Endothelial cell of umbilical vein (primary cell): ENCODE data around the gene RHBDF1. TPM values are rescaled to one million over a fixed set of nuclear protein-coding genes. Genes with fewer than 3 reads are reported as not detected.

Experiments
- BruUV-seq: library from RNA; stranded (reverse); fragments of 400-500 nt; replicated peaks from 2 replicates; lab custom pipeline; 2021; lab: Mats Ljungman, UMichigan
- CTCF ChIA-PET: fragments of 300-600, 350-600 bp; sonication (Branson Sonifier 250); formaldehyde crosslinking; loops from one replicate; lab custom pipeline; 2021; ENCODE audit warnings: antibody characterized with exemption, inconsistent platforms; lab: Charles Lee
- POLR2A ChIA-PET: fragments of 300-600, 350-600 bp; sonication (Branson Sonifier 250); formaldehyde crosslinking; loops from one replicate; lab custom pipeline; 2021; ENCODE audit warnings: antibody characterized with exemption, inconsistent platforms; lab: Charles Lee
- DNase-seq: peaks from one replicate; pipeline ENCODE4 v3.0.0-alpha.2; 2011; ENCODE audit warnings: low read depth, low spot score
- FAIRE-seq: peaks from 2 replicates; lab custom pipeline; 2011; peaks lifted over from hg19 to GRCh38; lab: Jason Lieb, UNC
- H2AFZ ChIP-seq: 2 replicates; pipeline ENCODE4 v1.6.0; 2012; ENCODE audit warnings: low read depth, low read length, control low read depth, inconsistent platforms
- H3K27ac ChIP-seq: 2 replicates; pipeline ENCODE4 v1.5.1; 2011; ENCODE audit warnings: low read depth, mild to moderate bottlenecking, control low read depth, low read length, moderate library complexity; ENCODE audit not compliant: insufficient read depth
- H3K27me3 ChIP-seq, 2 experiments: 2 replicates each; pipeline versions ENCODE4 v1.6.0 to v1.6.1; 2011; ENCODE audit warnings: low read length in 2 of 2, mixed read lengths in 1 of 2; ENCODE audit not compliant: control insufficient read depth in 2 of 2, insufficient read depth in 2 of 2
- H3K36me3 ChIP-seq, 2 experiments: 2 replicates in 1 of 2; 3 replicates in 1 of 2; pipeline ENCODE4 v1.5.1; 2011; ENCODE audit warnings: low read length in 2 of 2, mild to moderate bottlenecking in 1 of 2, moderate library complexity in 1 of 2; ENCODE audit not compliant: control insufficient read depth in 2 of 2, insufficient read depth in 2 of 2; ENCODE audit errors: extremely low read depth in 1 of 2
- H3K4me1 ChIP-seq: 3 replicates; pipeline ENCODE4 v1.5.1; 2011; ENCODE audit warnings: mild to moderate bottlenecking, low read length; ENCODE audit not compliant: control insufficient read depth, insufficient read depth; ENCODE audit errors: extremely low read depth
- H3K4me2 ChIP-seq: 2 replicates; pipeline ENCODE4 v1.6.1; 2011; ENCODE audit warnings: low read length, control low read depth, mixed read lengths; ENCODE audit not compliant: insufficient read depth
- H3K4me3 ChIP-seq, 3 experiments: fragments of 200-600 bp in 1 of 3; sonication (generic), shearing (Covaris generic) in 1 of 3; replicated peaks in 1 of 3; 2 replicates each; pipeline ENCODE4 v1.5.1; 2011 to 2016; ENCODE audit warnings: control low read depth in 3 of 3, low read length in 3 of 3, mild to moderate bottlenecking in 2 of 3, inconsistent platforms in 1 of 3, low read depth in 1 of 3, moderate library complexity in 1 of 3; ENCODE audit not compliant: insufficient read depth in 1 of 3
- H3K79me2 ChIP-seq: 2 replicates; pipeline ENCODE4 v1.6.0; 2012; ENCODE audit warnings: low read length, inconsistent platforms; ENCODE audit not compliant: control insufficient read depth, insufficient read depth
- H3K9ac ChIP-seq: replicated peaks from 2 replicates; pipeline ENCODE3; 2011; ENCODE audit warnings: low read length, control low read depth; ENCODE audit not compliant: insufficient read depth; ENCODE audit errors: extremely low read depth
- H3K9me1 ChIP-seq: replicated peaks from 3 replicates; pipeline ENCODE4 v1.6.0; 2011; ENCODE audit warnings: mild to moderate bottlenecking, low read length; ENCODE audit not compliant: control insufficient read depth, insufficient read depth; ENCODE audit errors: extremely low read depth
- H3K9me3 ChIP-seq: replicated peaks from 2 replicates; pipeline ENCODE4 v1.5.1; 2012; ENCODE audit warnings: low read length, inconsistent platforms; ENCODE audit not compliant: control insufficient read depth, insufficient read depth
- H4K20me1 ChIP-seq: replicated peaks from 2 replicates; pipeline ENCODE3; 2011; ENCODE audit warnings: mild to moderate bottlenecking, low read length; ENCODE audit not compliant: control insufficient read depth, insufficient read depth; ENCODE audit errors: extremely low read depth
- GATA2 ChIP-seq: IDR thresholded peaks from 2 replicates; pipeline ENCODE4 v1.7.0; 2011; ENCODE audit warnings: low read depth, mild to moderate bottlenecking, moderate library complexity, mixed read lengths, low read length; ENCODE audit not compliant: insufficient read length, insufficient read depth
- MYC ChIP-seq: IDR thresholded peaks from one replicate; pipeline ENCODE4 v1.6.1; 2011; ENCODE audit warnings: mild to moderate bottlenecking, low read depth, low read length
- POLR2A ChIP-seq: IDR thresholded peaks from 2 replicates; pipeline ENCODE4 v1.6.1; 2012; ENCODE audit warnings: low read depth, mild to moderate bottlenecking, control low read depth, low read length
- POLR2AphosphoS5 ChIP-seq: IDR thresholded peaks from 2 replicates; pipeline ENCODE4 v1.6.1; 2012; ENCODE audit warnings: low read depth, mild to moderate bottlenecking, control low read depth, low read length, moderate library complexity; ENCODE audit not compliant: insufficient read depth
- dilution Hi-C: fragments of 300-500 bp; cut with MboI; formaldehyde crosslinking; loops from one replicate; pipeline ENCODE4 v1.15.0; 2019; ENCODE audit warnings: low sequenced_read_pairs; ENCODE audit not compliant: extremely low pct_ligation_motif_present
- intact Hi-C: fragments of 100-400 bp; cut with micrococcal nuclease; formaldehyde crosslinking; loops from one replicate; pipeline ENCODE4 v1.10.0; 2022
- polyA plus RNA-seq, 4 experiments: library from polyadenylated mRNA; depleted of rRNA in 3 of 4; stranded (reverse) in 3 of 4; unstranded in 1 of 4; fragments of >200 nt; gene quantifications; 2 replicates each; pipeline versions ENCODE4 v1.2.1 to v1.2.3, GENCODE V29; 2011 to 2012; ENCODE audit warnings: missing spikeins in 1 of 4
- total RNA-seq: library from RNA; stranded (reverse); gene quantifications from 2 replicates; pipeline ENCODE4 v1.2.3, GENCODE V29; 2021
- TF ChIP-seq, protein P1 (sequence below): IDR thresholded peaks from 2 replicates; pipeline ENCODE4 v1.6.1; 2011; ENCODE audit not compliant: insufficient read depth, insufficient read length
- TF ChIP-seq, protein P2 (sequence below), 2 donors: IDR thresholded peaks; 1 replicate in 1 of 2; 2 replicates in 1 of 2; pipeline ENCODE4 v1.5.1; 2011; ENCODE audit warnings: low read length in 2 of 2, mild to moderate bottlenecking in 2 of 2, moderate library complexity in 2 of 2, control low read depth in 1 of 2, inconsistent platforms in 1 of 2, low read depth in 1 of 2; ENCODE audit not compliant: insufficient read depth in 1 of 2; ENCODE audit errors: extremely low read depth in 1 of 2

Gene RHBDF1
- total and polyA plus RNA-seq, 2 donors (not counting 3 experiments of a cell fraction or from before 2014, with no cell fraction given), result 57.0 to 113 TPM

DNA sequence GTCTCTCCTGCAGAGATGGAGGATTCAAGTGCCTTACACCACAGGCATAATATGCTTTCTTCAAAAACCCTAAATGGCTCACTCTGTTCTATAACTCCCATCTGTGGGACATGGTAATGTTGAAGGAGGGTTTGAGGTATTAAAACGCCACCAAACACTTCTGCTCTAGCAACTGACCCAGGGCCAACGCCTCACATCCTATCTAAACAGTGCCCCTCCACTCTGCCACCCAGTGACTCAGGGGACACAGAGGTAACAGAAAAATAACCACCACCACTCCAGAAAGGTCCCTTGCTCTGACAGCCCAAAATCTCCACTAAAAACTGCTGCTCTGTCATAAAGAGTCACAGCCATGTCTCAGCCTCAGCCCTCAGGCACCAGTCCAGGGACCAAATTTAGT, 48.3 kb upstream of the RHBDF1 start:
- no peak for FAIRE-seq

More for the DNA sequence above, 48.3 kb upstream of the RHBDF1 start:
- Histone ChIP-seq H4K20me1 (no peaks in the 10 kb centered on the region), H3K36me3 (peaks cover 0 to 7% of the 10 kb centered on the region in 2 experiments), H3K27ac (no peak overlapping the region), H2AFZ (no peak overlapping the region), H3K4me1 (no peaks in the 10 kb centered on the region), H3K27me3 (no peaks in the 10 kb centered on the region), H3K9me1 (no peaks in the 10 kb centered on the region), H3K9ac (no peak overlapping the region), H3K79me2 (no peaks in the 10 kb centered on the region), H3K9me3 (no peaks in the 10 kb centered on the region), H3K4me2 (no peak overlapping the region), H3K4me3 (no peak overlapping the region)
- BruUV-seq, result no TSS peak
- TF ChIP-seq, protein P1, sequence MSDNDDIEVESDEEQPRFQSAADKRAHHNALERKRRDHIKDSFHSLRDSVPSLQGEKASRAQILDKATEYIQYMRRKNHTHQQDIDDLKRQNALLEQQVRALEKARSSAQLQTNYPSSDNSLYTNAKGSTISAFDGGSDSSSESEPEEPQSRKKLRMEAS, result no peak
- TF ChIP-seq MYC (no peak), GATA2 (no peak), POLR2A (no peak), POLR2AphosphoS5 (no peak)
- TF ChIP-seq, protein P2, sequence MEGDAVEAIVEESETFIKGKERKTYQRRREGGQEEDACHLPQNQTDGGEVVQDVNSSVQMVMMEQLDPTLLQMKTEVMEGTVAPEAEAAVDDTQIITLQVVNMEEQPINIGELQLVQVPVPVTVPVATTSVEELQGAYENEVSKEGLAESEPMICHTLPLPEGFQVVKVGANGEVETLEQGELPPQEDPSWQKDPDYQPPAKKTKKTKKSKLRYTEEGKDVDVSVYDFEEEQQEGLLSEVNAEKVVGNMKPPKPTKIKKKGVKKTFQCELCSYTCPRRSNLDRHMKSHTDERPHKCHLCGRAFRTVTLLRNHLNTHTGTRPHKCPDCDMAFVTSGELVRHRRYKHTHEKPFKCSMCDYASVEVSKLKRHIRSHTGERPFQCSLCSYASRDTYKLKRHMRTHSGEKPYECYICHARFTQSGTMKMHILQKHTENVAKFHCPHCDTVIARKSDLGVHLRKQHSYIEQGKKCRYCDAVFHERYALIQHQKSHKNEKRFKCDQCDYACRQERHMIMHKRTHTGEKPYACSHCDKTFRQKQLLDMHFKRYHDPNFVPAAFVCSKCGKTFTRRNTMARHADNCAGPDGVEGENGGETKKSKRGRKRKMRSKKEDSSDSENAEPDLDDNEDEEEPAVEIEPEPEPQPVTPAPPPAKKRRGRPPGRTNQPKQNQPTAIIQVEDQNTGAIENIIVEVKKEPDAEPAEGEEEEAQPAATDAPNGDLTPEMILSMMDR (IDR thresholded peaks at IDR 0.05; ENCODE audit: extremely low read depth in 1 of 2, insufficient read depth in 1 of 2, low read depth in 1 of 2, low read length in 2 of 2), result no peak
- intact Hi-C loops (no loop called here), dilution Hi-C loops (no loop called here)
- ChIA-PET CTCF (interaction anchor here (1.4 to 2.9 kb wide), 2 partner anchors 8 to 241 kb away, joined by 6 to 11 read pairs; no protein-coding TSS in a partner anchor), POLR2A (no interaction called here)
- DNase-seq, result no peak
